Ureter (tissue), 1 donor: Measurements from ENCODE around the gene PNRC2. TPM values are rescaled to one million over a fixed set of nuclear protein-coding genes. Genes with fewer than 3 reads are reported as not detected.
"Not testable (repeated sequence)": the region's sequence is repeated elsewhere in the genome, so short reads cannot be mapped to it uniquely, and the experiment has no call there.

Experiments used
- DNase-seq: peaks from one replicate; pipeline ENCODE4 v3.0.0-alpha.2; 2020; ENCODE audit warnings: low spot score
- total RNA-seq: library from RNA; stranded (reverse); gene quantifications from one replicate; pipeline ENCODE4 v1.2.4, GENCODE V29; 2023
- donor health status: DM: yes; HTN: yes; CAD: no.

Gene PNRC2
- total RNA-seq, 1 donor from 2014 or later, result 101 TPM

- no peak for DNase-seq
These were observed 6.6 kb upstream of the PNRC2 start for GRCh38 chr1:23953020-23953419.

GRCh38 chr1:23957096-23957495 lies 2.5 kb upstream of the PNRC2 start:
- DNase-seq, result no peak

- not testable (repeated sequence) for DNase-seq
These were observed 1.4 kb upstream of the PNRC2 start for GRCh38 chr1:23958040-23958809.

GRCh38 chr1:23958810-23959460 lies 693 bp upstream of the PNRC2 start:
- DNase-seq, result peak; percentile 92

- DNase-seq, result no peak
These were observed 828 bp downstream of the PNRC2 start for GRCh38 chr1:23960291-23961020.

GRCh38 chr1:23963617-23964234 lies 4.1 kb downstream of the PNRC2 start:
- no peak for DNase-seq

GRCh38 chr1:23964235-23964668 lies 4.6 kb downstream of the PNRC2 start:
- DNase-seq, result no peak

GRCh38 chr1:23964790-23965740 lies 5.4 kb downstream of the PNRC2 start:
- no peak for DNase-seq

GRCh38 chr1:23966973-23967493 lies 7.4 kb downstream of the PNRC2 start:
- no peak for DNase-seq

GRCh38 chr1:23967871-23968270 lies 8.2 kb downstream of the PNRC2 start:
- DNase-seq, result no peak

GRCh38 chr1:23977187-23977853 lies 17.7 kb downstream of the PNRC2 start:
- DNase-seq, result no peak

- no peak for DNase-seq
These were observed 18.2 kb downstream of the PNRC2 start for GRCh38 chr1:23977854-23978191.

- DNase-seq, result no peak
These were observed 19.2 kb downstream of the PNRC2 start for GRCh38 chr1:23978805-23979204.

GRCh38 chr1:23979387-23979880 lies 19.8 kb downstream of the PNRC2 start:
- DNase-seq, result no peak

GRCh38 chr1:23979881-23980727 lies 20.5 kb downstream of the PNRC2 start, which contains the start of gene SRSF10:
Gene SRSF10 (minus strand): TSS chr1:23980327. CDS start chr1:23980255, 72 bp downstream.
- peak; percentile 99 for DNase-seq

- DNase-seq, result peak; percentile 55
These were observed 21.1 kb downstream of the PNRC2 start for GRCh38 chr1:23980728-23981070.

GRCh38 chr1:23984417-23985186 lies 25.0 kb downstream of the PNRC2 start:
- DNase-seq, result no peak

- not testable (repeated sequence) for DNase-seq
These were observed 27.4 kb downstream of the PNRC2 start for GRCh38 chr1:23987038-23987437.
